ENCODE results near the gene REPIN1. TPM values are rescaled to one million over a fixed set of nuclear protein-coding genes. Genes with fewer than 3 reads are reported as not detected.

The REPIN1 gene
- total RNA-seq, 1 donor from 2014 or later, result 154 TPM

DNA sequence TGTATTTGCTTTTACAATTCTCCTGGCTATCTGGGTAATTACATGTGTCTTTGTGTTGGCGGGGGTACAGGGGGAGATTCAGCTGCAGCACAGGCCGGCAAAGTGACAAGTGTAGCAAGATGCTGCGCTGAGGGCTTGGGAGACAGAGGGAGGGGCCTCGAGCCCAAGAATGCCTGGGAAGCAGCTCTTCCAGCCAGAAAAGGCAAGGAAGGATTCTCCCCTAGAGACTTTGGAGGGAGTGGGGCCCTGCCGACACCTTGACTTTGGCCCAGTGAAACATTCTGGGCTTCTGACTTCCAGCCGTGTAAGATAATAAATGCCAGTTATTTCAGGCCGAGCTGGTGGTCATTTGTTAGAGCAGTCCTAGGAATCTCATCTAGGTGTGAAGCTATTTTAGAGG lies 7.2 kb upstream of the REPIN1 start:
- Mint-ChIP-seq H3K9me3 (no peaks in the 10 kb centered on the region), H3K27ac (no peak overlapping the region), H3K4me1 (ENCODE audit: unreplicated experiment) (peaks cover 40% of the 10 kb centered on the region), H3K27me3 (no peaks in the 10 kb centered on the region), H3K4me3 (no peak overlapping the region), H3K36me3 (no peaks in the 10 kb centered on the region)
- no peak for DNase-seq (ENCODE audit: extremely low spot score, unreplicated experiment)
- TF ChIP-seq, protein P1, sequence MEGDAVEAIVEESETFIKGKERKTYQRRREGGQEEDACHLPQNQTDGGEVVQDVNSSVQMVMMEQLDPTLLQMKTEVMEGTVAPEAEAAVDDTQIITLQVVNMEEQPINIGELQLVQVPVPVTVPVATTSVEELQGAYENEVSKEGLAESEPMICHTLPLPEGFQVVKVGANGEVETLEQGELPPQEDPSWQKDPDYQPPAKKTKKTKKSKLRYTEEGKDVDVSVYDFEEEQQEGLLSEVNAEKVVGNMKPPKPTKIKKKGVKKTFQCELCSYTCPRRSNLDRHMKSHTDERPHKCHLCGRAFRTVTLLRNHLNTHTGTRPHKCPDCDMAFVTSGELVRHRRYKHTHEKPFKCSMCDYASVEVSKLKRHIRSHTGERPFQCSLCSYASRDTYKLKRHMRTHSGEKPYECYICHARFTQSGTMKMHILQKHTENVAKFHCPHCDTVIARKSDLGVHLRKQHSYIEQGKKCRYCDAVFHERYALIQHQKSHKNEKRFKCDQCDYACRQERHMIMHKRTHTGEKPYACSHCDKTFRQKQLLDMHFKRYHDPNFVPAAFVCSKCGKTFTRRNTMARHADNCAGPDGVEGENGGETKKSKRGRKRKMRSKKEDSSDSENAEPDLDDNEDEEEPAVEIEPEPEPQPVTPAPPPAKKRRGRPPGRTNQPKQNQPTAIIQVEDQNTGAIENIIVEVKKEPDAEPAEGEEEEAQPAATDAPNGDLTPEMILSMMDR (conservative IDR thresholded peaks at IDR 0.05), result no peak

DNA sequence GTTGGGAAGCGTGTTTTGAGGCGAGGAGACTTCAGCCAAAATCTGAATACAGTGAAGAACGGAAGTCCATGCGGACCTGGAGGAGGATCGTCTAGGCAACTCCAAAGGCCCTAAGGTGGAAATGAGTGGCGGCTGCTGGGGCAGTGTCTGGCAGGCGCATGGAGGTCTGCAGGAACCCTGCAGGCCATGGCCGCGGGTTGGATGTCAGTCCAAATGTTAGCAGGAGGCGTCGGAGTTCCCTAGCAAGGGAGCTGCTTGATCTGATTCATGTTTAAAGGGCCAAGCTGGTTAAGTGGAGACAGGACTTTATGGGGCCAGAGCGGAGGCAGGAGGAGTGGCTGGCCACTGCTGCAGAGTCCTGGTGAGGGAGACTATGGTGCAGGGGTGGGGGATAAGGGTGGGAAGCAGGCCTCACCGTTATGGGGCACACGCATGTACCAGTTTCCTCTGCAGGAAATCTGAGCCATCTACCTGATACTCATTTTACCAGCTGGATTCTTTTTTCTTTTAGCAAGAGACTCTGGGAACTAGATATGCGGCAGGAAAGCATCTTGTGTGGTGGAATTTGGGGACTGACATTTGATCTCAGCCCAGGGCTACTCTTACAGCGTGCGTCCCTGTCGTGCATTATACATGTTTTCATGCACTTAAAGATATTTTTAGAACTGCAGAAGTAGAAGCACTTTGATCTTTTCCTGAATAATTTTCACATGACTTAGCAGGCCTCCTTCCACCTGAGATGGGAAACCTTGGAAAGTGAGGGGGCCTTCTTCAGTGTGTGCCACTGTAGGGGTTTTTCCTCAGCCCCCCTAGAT lies 6.6 kb upstream of the REPIN1 start:
- H3K27me3 Mint-ChIP-seq, result no peaks in the 10 kb centered on the region
- TF ChIP-seq, protein P1 (conservative IDR thresholded peaks at IDR 0.05), result no peak
- no peaks in the 10 kb centered on the region for H3K9me3 Mint-ChIP-seq
- peaks cover 37% of the 10 kb centered on the region for H3K4me1 Mint-ChIP-seq (ENCODE audit: unreplicated experiment)
- H3K4me3 Mint-ChIP-seq, result no peak overlapping the region
- H3K36me3 Mint-ChIP-seq, result no peaks in the 10 kb centered on the region
- H3K27ac Mint-ChIP-seq, result no peak overlapping the region
- no peak for DNase-seq (ENCODE audit: extremely low spot score, unreplicated experiment)

DNA sequence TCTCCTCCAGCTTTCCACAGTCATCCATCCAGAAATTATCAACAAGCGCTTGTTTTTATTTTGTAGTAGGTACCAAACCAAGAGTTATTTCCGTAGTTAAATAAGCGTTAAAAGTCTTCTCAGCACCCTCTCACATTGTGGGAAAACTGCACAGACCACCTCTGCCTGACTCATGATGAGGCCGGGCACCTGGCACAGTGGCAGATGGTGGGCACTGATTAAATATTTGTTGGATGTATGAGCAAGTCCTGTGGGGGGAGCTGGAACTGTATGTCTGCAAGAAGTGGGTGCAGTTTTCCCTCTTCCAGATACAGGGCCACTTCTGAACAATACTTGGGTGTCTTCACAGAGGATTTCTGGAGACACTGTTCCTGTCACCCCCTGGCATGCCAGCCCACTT lies 5.3 kb upstream of the REPIN1 start:
- H3K4me1 Mint-ChIP-seq (ENCODE audit: unreplicated experiment), result peaks cover 42% of the 10 kb centered on the region
- no peak overlapping the region for H3K27ac Mint-ChIP-seq
- no peaks in the 10 kb centered on the region for H3K9me3 Mint-ChIP-seq
- H3K27me3 Mint-ChIP-seq, result no peaks in the 10 kb centered on the region
- no peaks in the 10 kb centered on the region for H3K36me3 Mint-ChIP-seq
- TF ChIP-seq, protein P1 (conservative IDR thresholded peaks at IDR 0.05), result no peak
- H3K4me3 Mint-ChIP-seq, result peak overlapping the region; percentile 10
- no peak for DNase-seq (ENCODE audit: extremely low spot score, unreplicated experiment)

DNA sequence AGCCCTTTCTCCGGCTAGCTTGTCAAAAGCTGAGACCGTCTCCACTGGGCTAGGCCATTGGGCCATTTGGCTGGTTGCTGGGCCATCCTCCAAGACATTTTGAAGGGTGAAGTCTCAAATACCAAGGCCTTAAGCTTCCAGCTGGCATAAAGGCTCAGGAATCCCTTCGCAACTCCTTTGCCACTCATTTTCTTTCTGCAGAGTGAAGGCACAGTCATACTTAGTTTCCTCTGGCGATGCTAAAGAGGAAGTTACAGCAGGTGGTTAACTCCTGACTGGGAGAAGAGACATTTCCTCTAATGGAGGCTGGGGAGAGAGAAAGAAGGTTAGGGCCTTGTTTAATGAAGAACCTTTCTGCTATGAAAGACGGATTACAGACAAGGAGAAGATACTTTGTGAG lies 4.8 kb upstream of the REPIN1 start:
- Mint-ChIP-seq H3K27ac (peak overlapping the region; percentile 31), H3K36me3 (no peaks in the 10 kb centered on the region), H3K9me3 (no peaks in the 10 kb centered on the region), H3K4me1 (ENCODE audit: unreplicated experiment) (peaks cover 42% of the 10 kb centered on the region), H3K27me3 (no peaks in the 10 kb centered on the region), H3K4me3 (peak overlapping the region; percentile 12)
- TF ChIP-seq, protein P1 (conservative IDR thresholded peaks at IDR 0.05), result no peak
- no peak for DNase-seq (ENCODE audit: extremely low spot score, unreplicated experiment)

DNA sequence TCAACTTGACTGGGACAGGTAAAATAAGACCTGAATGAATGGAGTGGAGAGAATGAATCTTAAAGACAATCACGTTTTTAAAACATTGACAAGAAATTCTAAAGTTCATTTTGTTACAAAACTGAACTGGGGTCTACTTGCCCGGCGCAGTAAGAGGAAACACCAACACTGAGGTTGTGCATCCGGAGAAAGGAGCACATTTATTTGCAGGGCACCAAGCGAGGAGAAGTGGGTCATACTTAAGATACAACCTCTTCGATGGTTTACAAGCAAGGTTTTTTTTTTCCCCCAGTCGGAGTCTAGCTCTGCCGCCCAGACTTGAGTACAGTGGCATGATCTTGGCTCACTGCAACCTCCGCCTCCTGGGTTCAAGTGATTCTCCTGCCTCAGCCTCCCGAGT lies 3.4 kb upstream of the REPIN1 start:
- Mint-ChIP-seq H3K27me3 (no peaks in the 10 kb centered on the region), H3K27ac (no peak overlapping the region), H3K9me3 (no peaks in the 10 kb centered on the region), H3K4me1 (ENCODE audit: unreplicated experiment) (peaks cover 42% of the 10 kb centered on the region), H3K36me3 (no peaks in the 10 kb centered on the region), H3K4me3 (no peak overlapping the region)
- no peak for DNase-seq (ENCODE audit: extremely low spot score, unreplicated experiment)
- TF ChIP-seq, protein P1 (conservative IDR thresholded peaks at IDR 0.05), result no peak
